DND-41 (cell line): ENCODE data around the gene OBSL1.

Experiments
- EZH2 ChIP-seq: IDR thresholded peaks from 3 replicates; pipeline ENCODE4 v1.6.1; 2012; ENCODE audit warnings: borderline replicate concordance, low read depth, mild to moderate bottlenecking, moderate library complexity, low read length, inconsistent platforms; ENCODE audit not compliant: severe bottlenecking
- TF ChIP-seq, protein P1 (sequence below): IDR thresholded peaks from 2 replicates; pipeline ENCODE4 v1.5.1; 2012; ENCODE audit warnings: borderline replicate concordance, low read length, moderate library complexity, mild to moderate bottlenecking; ENCODE audit not compliant: poor library complexity, severe bottlenecking; ENCODE audit errors: extremely low read depth

DNA sequence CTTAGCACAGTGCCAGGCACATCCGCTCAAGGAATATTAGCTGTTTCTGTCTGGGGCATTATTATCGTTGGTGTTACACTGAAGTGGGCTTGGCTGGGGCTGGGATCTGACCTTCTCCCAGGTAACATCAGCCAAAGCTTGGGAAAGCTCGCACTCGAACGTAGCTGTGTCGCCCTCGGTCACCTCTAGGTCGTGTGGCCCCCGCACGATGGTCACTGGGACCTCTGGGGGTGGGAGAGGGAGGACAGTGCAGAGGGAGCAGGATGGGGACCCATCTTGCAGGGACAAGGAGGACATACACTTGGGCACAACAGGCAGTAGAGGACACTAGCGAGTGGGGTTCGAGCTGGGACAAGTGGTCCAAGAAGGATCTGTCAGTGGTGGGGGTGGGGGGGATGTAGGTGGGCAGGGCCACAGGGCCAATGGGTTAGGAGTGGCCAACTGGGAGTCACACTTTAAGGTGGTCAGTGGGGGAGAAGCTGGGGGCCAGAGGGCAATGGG lies 17.8 kb downstream of the OBSL1 start:
- TF ChIP-seq, protein P1, sequence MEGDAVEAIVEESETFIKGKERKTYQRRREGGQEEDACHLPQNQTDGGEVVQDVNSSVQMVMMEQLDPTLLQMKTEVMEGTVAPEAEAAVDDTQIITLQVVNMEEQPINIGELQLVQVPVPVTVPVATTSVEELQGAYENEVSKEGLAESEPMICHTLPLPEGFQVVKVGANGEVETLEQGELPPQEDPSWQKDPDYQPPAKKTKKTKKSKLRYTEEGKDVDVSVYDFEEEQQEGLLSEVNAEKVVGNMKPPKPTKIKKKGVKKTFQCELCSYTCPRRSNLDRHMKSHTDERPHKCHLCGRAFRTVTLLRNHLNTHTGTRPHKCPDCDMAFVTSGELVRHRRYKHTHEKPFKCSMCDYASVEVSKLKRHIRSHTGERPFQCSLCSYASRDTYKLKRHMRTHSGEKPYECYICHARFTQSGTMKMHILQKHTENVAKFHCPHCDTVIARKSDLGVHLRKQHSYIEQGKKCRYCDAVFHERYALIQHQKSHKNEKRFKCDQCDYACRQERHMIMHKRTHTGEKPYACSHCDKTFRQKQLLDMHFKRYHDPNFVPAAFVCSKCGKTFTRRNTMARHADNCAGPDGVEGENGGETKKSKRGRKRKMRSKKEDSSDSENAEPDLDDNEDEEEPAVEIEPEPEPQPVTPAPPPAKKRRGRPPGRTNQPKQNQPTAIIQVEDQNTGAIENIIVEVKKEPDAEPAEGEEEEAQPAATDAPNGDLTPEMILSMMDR = no peak
- no peak for TF ChIP-seq EZH2
